Epithelial cell of esophagus (primary cell): ENCODE data around the gene PHC3.

Experiments
- DNase-seq: peaks from one replicate; pipeline ENCODE4 v3.0.0; 2010; ENCODE audit warnings: low read depth
- H3K4me3 ChIP-seq: 2 replicates; pipeline ENCODE4 v1.5.1; 2011; ENCODE audit warnings: mild to moderate bottlenecking, low read length, control low read depth
- CTCF ChIP-seq: IDR thresholded peaks from 2 replicates; pipeline ENCODE4 v1.5.1; 2011; ENCODE audit warnings: low read depth, mild to moderate bottlenecking, low read length, control low read depth, inconsistent platforms; ENCODE audit not compliant: insufficient read depth; ENCODE audit errors: missing control alignments

Gene PHC3

GRCh38 chr3:170075441-170076091 is 106.0 kb downstream of the PHC3 start:
- DNase-seq, result no peak
- H3K4me3 ChIP-seq, result no peak overlapping the region
- no peak for TF ChIP-seq CTCF

GRCh38 chr3:170064108-170064507 is 117.4 kb downstream of the PHC3 start:
- no peak for DNase-seq
- TF ChIP-seq CTCF, result no peak
- H3K4me3 ChIP-seq, result no peak overlapping the region

- TF ChIP-seq CTCF, result no peak
- H3K4me3 ChIP-seq, result no peak overlapping the region
- no peak for DNase-seq
Measured at GRCh38 chr3:170063691-170064090, 117.8 kb downstream of the PHC3 start.

GRCh38 chr3:170062769-170063168 is 118.8 kb downstream of the PHC3 start:
- no peak for DNase-seq
- H3K4me3 ChIP-seq, result no peak overlapping the region
- TF ChIP-seq CTCF, result no peak

GRCh38 chr3:170062068-170062467 is 119.5 kb downstream of the PHC3 start:
- no peak for TF ChIP-seq CTCF
- no peak for DNase-seq
- no peak overlapping the region for H3K4me3 ChIP-seq

GRCh38 chr3:170059447-170059846 is 122.1 kb downstream of the PHC3 start:
- no peak overlapping the region for H3K4me3 ChIP-seq
- DNase-seq, result no peak
- TF ChIP-seq CTCF, result no peak

GRCh38 chr3:170058127-170058526 is 123.4 kb downstream of the PHC3 start:
- no peak for DNase-seq
- no peak for TF ChIP-seq CTCF
- no peak overlapping the region for H3K4me3 ChIP-seq
